Measurements from ENCODE around the gene SS18L1.

The SS18L1 gene

DNA sequence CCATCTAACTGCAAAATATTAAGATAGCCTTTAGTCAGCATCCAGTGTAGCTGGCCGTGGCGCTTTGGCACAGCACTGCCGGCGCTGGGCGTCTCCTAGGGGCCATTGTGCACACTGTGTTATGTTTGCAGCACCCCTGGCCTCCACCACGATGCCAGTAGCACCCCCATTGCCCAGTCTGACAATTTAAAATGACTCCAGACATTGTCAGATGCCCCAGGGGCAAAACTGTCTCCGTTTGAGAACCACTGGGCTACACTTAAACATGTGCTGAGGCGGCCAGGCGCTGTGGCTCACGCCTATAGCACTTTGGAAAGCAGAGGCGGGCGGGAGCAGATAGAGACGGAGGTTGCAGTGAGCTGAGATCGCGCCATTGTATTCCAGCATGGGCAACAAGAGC, 33.3 kb downstream of the SS18L1 start:
- H2AFZ ChIP-seq (ENCODE audit: low read length), result no peak overlapping the region
- H3K9me2 ChIP-seq (replicated peaks; ENCODE audit: low read depth, low read length), result no peaks in the 10 kb centered on the region
- peaks cover 3% of the 10 kb centered on the region for H3K4me1 ChIP-seq (ENCODE audit: insufficient read depth, low read length, poor library complexity, severe bottlenecking)
- H3K9ac ChIP-seq (ENCODE audit: low read depth, low read length, poor library complexity, severe bottlenecking), result no peak overlapping the region
- H3K36me3 ChIP-seq (ENCODE audit: insufficient read depth, low read length), result peaks cover 16% of the 10 kb centered on the region; the same call in 1 of the 2 replicates
- H3K9me3 ChIP-seq (ENCODE audit: insufficient read depth, low read depth, low read length), result no peaks in the 10 kb centered on the region
- TF ChIP-seq, protein P1, sequence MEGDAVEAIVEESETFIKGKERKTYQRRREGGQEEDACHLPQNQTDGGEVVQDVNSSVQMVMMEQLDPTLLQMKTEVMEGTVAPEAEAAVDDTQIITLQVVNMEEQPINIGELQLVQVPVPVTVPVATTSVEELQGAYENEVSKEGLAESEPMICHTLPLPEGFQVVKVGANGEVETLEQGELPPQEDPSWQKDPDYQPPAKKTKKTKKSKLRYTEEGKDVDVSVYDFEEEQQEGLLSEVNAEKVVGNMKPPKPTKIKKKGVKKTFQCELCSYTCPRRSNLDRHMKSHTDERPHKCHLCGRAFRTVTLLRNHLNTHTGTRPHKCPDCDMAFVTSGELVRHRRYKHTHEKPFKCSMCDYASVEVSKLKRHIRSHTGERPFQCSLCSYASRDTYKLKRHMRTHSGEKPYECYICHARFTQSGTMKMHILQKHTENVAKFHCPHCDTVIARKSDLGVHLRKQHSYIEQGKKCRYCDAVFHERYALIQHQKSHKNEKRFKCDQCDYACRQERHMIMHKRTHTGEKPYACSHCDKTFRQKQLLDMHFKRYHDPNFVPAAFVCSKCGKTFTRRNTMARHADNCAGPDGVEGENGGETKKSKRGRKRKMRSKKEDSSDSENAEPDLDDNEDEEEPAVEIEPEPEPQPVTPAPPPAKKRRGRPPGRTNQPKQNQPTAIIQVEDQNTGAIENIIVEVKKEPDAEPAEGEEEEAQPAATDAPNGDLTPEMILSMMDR (conservative IDR thresholded peaks at IDR 0.05; ENCODE audit: low read length), result no peak
- no peak for TF ChIP-seq EZH2phosphoT487 (IDR thresholded peaks at IDR 0.05; ENCODE audit: borderline replicate concordance)
- H3K4me2 ChIP-seq (ENCODE audit: low read depth, low read length, poor library complexity, severe bottlenecking), result no peak overlapping the region
- H4K20me1 ChIP-seq (ENCODE audit: insufficient read depth, low read length, poor library complexity, severe bottlenecking), result no peaks in the 10 kb centered on the region
- no peak overlapping the region for H3K4me3 ChIP-seq (ENCODE audit: low read length, poor library complexity, severe bottlenecking)
- H3K27me3 ChIP-seq (ENCODE audit: insufficient read depth, low read length, poor library complexity, severe bottlenecking), result no peaks in the 10 kb centered on the region
- peaks cover 2% of the 10 kb centered on the region for H3K79me2 ChIP-seq (ENCODE audit: insufficient read depth, low read length)
- no peaks in the 10 kb centered on the region; the same call in 1 of the 2 replicates for H3F3A ChIP-seq (ENCODE audit: low read depth)

- no peak overlapping the region for H2AFZ ChIP-seq (ENCODE audit: low read length)
- H4K20me1 ChIP-seq (ENCODE audit: insufficient read depth, low read length, poor library complexity, severe bottlenecking), result no peaks in the 10 kb centered on the region
- no peaks in the 10 kb centered on the region; the same call in 1 of the 2 replicates for H3F3A ChIP-seq (ENCODE audit: low read depth)
- H3K9me2 ChIP-seq (replicated peaks; ENCODE audit: low read depth, low read length), result no peaks in the 10 kb centered on the region
- H3K79me2 ChIP-seq (ENCODE audit: insufficient read depth, low read length), result peaks cover 7% of the 10 kb centered on the region
- no peak overlapping the region for H3K4me2 ChIP-seq (ENCODE audit: low read depth, low read length, poor library complexity, severe bottlenecking)
- TF ChIP-seq, protein P1 (conservative IDR thresholded peaks at IDR 0.05; ENCODE audit: low read length), result no peak
- no peak for TF ChIP-seq EZH2phosphoT487 (IDR thresholded peaks at IDR 0.05; ENCODE audit: borderline replicate concordance)
- no peaks in the 10 kb centered on the region for H3K27me3 ChIP-seq (ENCODE audit: insufficient read depth, low read length, poor library complexity, severe bottlenecking)
- H3K4me1 ChIP-seq (ENCODE audit: insufficient read depth, low read length, poor library complexity, severe bottlenecking), result peaks cover 7% of the 10 kb centered on the region
- no peak overlapping the region for H3K9ac ChIP-seq (ENCODE audit: low read depth, low read length, poor library complexity, severe bottlenecking)
- H3K36me3 ChIP-seq (ENCODE audit: insufficient read depth, low read length), result peaks cover 16% of the 10 kb centered on the region; the same call in 1 of the 2 replicates
- H3K4me3 ChIP-seq (ENCODE audit: low read length, poor library complexity, severe bottlenecking), result no peak overlapping the region
- H3K9me3 ChIP-seq (ENCODE audit: insufficient read depth, low read depth, low read length), result no peaks in the 10 kb centered on the region
These were observed 33.7 kb downstream of the SS18L1 start for GRCh38 chr20:62177307-62177706.

- Histone ChIP-seq H3K9ac (ENCODE audit: low read depth, low read length, poor library complexity, severe bottlenecking) (no peak overlapping the region), H3K27me3 (ENCODE audit: insufficient read depth, low read length, poor library complexity, severe bottlenecking) (no peaks in the 10 kb centered on the region), H2AFZ (ENCODE audit: low read length) (no peak overlapping the region), H3F3A (ENCODE audit: low read depth) (no peaks in the 10 kb centered on the region; the same call in 1 of the 2 replicates), H3K9me3 (ENCODE audit: insufficient read depth, low read depth, low read length) (no peaks in the 10 kb centered on the region), H3K4me3 (ENCODE audit: low read length, poor library complexity, severe bottlenecking) (no peak overlapping the region), H3K9me2 (replicated peaks; ENCODE audit: low read depth, low read length) (no peaks in the 10 kb centered on the region), H3K4me1 (ENCODE audit: insufficient read depth, low read length, poor library complexity, severe bottlenecking) (peaks cover 13% of the 10 kb centered on the region), H3K4me2 (ENCODE audit: low read depth, low read length, poor library complexity, severe bottlenecking) (no peak overlapping the region), H3K79me2 (ENCODE audit: insufficient read depth, low read length) (peaks cover 16% of the 10 kb centered on the region), H3K36me3 (ENCODE audit: insufficient read depth, low read length) (peaks cover 16% of the 10 kb centered on the region; the same call in 1 of the 2 replicates), H4K20me1 (ENCODE audit: insufficient read depth, low read length, poor library complexity, severe bottlenecking) (peaks cover 5% of the 10 kb centered on the region)
- TF ChIP-seq, protein P1 (conservative IDR thresholded peaks at IDR 0.05; ENCODE audit: low read length), result no peak
- no peak for TF ChIP-seq EZH2phosphoT487 (IDR thresholded peaks at IDR 0.05; ENCODE audit: borderline replicate concordance)
These were observed 35.0 kb downstream of the SS18L1 start for GRCh38 chr20:62178316-62179161.
